HepG2 (cell line): ENCODE measurements around the gene COL9A3. TPM values are rescaled to one million over a fixed set of nuclear protein-coding genes. Genes with fewer than 3 reads are reported as not detected.

ENCODE experiments used
- GABPB1 ChIP-seq: IDR thresholded peaks from 2 replicates; pipeline ENCODE4 v1.6.1; 2016; ENCODE audit warnings: mild to moderate bottlenecking, missing genetic modification reagents, moderate library complexity, missing compliant biosample characterization
- HNF4A ChIP-seq: sonication (generic); formaldehyde crosslinking; IDR thresholded peaks from 2 replicates; pipeline ENCODE4 v1.4.0; 2020; ENCODE audit warnings: missing genetic modification reagents
- JDP2 ChIP-seq: sonication (generic); formaldehyde crosslinking; IDR thresholded peaks from 2 replicates; pipeline ENCODE4 v1.8.1; 2022; ENCODE audit warnings: missing genetic modification reagents, borderline replicate concordance
- PAXIP1 ChIP-seq: sonication (generic); formaldehyde crosslinking; conservative IDR thresholded peaks from 2 replicates; pipeline ENCODE4 v1.4.0; 2020; ENCODE audit warnings: mild to moderate bottlenecking, missing genetic modification reagents, moderate library complexity
- RARG ChIP-seq: sonication (generic); formaldehyde crosslinking; IDR thresholded peaks from 2 replicates; pipeline ENCODE4 v1.4.0; 2020; ENCODE audit warnings: low read depth, mild to moderate bottlenecking, missing genetic modification reagents
- SOX6 ChIP-seq, 2 experiments: fragments of 450-650 bp in 1 of 2; sonication (generic) in 1 of 2; formaldehyde crosslinking in 1 of 2; IDR thresholded peaks; 2 replicates each; pipeline versions ENCODE4 v1.4.0 to v1.6.1; 2017 to 2020; ENCODE audit warnings: antibody characterized with exemption in 1 of 2, mild to moderate bottlenecking in 1 of 2, missing genetic modification reagents in 1 of 2
- ZFY ChIP-seq: sonication (generic); formaldehyde crosslinking; IDR thresholded peaks from 2 replicates; pipeline ENCODE4 v1.4.0; 2020; ENCODE audit warnings: missing genetic modification reagents
- ZNF441 ChIP-seq: sonication (generic); formaldehyde crosslinking; IDR thresholded peaks from 2 replicates; pipeline ENCODE4 v1.7.0; 2021; ENCODE audit warnings: missing genetic modification reagents, borderline replicate concordance
- ZNF557 ChIP-seq: sonication (generic); formaldehyde crosslinking; IDR thresholded peaks from 2 replicates; pipeline ENCODE4 v1.4.0; 2020; ENCODE audit warnings: missing genetic modification reagents
- ZNF570 ChIP-seq: sonication (generic); formaldehyde crosslinking; IDR thresholded peaks from 2 replicates; pipeline ENCODE4 v1.4.0; 2020; ENCODE audit warnings: mild to moderate bottlenecking, missing genetic modification reagents, borderline replicate concordance
- ZNF589 ChIP-seq: sonication (generic); formaldehyde crosslinking; conservative IDR thresholded peaks from 2 replicates; pipeline ENCODE4 v1.8.0; 2022; ENCODE audit warnings: mild to moderate bottlenecking, moderate library complexity, missing genetic modification reagents
- polyA plus RNA-seq, 8 experiments: library from polyadenylated mRNA; depleted of rRNA in 3 of 8; stranded (reverse) in 7 of 8; unstranded in 1 of 8; fragments of >200 nt; fragmentation: Illumina TruSeq in 4 of 8; extraction: Trizol in 4 of 8; gene quantifications; 2 replicates each; pipeline versions ENCODE4 v1.2.1 to v1.2.3, GENCODE V29; 2011 to 2016; ENCODE audit warnings: low read depth in 4 of 8, missing spikeins in 1 of 8, mixed read lengths in 1 of 8; ENCODE audit not compliant: insufficient read depth in 1 of 8
- total RNA-seq, 5 experiments: library from RNA; depleted of rRNA; stranded (reverse); fragments of >200 nt; fragmentation: Illumina TruSeq; extraction: Trizol; gene quantifications; 2 replicates each; pipeline ENCODE4 v1.2.3, GENCODE V29; 2016; ENCODE audit warnings: low read depth in 1 of 5
- TF ChIP-seq, protein P1 (sequence below): sonication (generic); formaldehyde crosslinking; IDR thresholded peaks from 2 replicates; pipeline ENCODE4 v1.4.0; 2020; ENCODE audit warnings: missing genetic modification reagents, borderline replicate concordance
- TF ChIP-seq, protein P2 (sequence below): sonication (generic); formaldehyde crosslinking; IDR thresholded peaks from 2 replicates; pipeline ENCODE4 v1.4.0; 2020; ENCODE audit warnings: mild to moderate bottlenecking, missing genetic modification reagents, borderline replicate concordance

COL9A3 gene
- total and polyA plus RNA-seq, 2 of the 13 experiments (the other 11 are each of a cell fraction or from before 2014, with no cell fraction given): 155 to 204 TPM

DNA sequence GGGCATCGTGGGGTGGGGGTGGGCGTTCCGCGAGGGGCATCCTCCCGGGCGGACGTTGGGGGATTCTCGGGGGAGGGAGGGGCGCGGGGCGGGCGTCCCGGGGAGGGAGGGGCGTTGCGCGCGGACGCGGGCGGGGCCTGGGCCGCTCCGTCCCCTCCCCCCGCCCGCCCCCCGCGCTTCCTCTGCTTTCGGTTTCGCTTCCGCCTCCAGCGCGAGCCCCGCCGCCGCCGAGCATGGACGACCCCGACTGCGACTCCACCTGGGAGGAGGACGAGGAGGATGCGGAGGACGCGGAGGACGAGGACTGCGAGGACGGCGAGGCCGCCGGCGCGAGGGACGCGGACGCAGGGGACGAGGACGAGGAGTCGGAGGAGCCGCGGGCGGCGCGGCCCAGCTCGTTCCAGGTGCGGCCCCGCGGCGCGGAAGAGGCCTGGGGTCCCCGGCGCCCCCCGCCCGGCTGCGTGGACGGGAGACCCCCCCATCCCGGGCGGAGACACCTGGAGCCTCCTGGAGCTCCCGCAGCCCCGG is 12.2 kb upstream of the COL9A3 start, which contains the start of gene OGFR (continued):
- TF ChIP-seq ZNF589 (CRISPR knock-in tag): peak; percentile 89
- 0 out of 2 replicates have a peak, but pooled peaks have one; percentile 49 for TF ChIP-seq ZNF557 (CRISPR knock-in tag)
- TF ChIP-seq HNF4A (CRISPR knock-in tag): no peak
- TF ChIP-seq ZNF570 (CRISPR knock-in tag): no peak
- peak; percentile 79; the same call in 1 of the 2 replicates for TF ChIP-seq GABPB1 (CRISPR knock-in tag)
- no peak; the same call in 1 of the 2 replicates for TF ChIP-seq JDP2 (CRISPR knock-in tag)
- no peak for TF ChIP-seq SOX6 (IDR thresholded peaks at IDR 0.05)
- TF ChIP-seq SOX6 (CRISPR knock-in tag; IDR thresholded peaks at IDR 0.05): no peak
- TF ChIP-seq, protein P1, sequence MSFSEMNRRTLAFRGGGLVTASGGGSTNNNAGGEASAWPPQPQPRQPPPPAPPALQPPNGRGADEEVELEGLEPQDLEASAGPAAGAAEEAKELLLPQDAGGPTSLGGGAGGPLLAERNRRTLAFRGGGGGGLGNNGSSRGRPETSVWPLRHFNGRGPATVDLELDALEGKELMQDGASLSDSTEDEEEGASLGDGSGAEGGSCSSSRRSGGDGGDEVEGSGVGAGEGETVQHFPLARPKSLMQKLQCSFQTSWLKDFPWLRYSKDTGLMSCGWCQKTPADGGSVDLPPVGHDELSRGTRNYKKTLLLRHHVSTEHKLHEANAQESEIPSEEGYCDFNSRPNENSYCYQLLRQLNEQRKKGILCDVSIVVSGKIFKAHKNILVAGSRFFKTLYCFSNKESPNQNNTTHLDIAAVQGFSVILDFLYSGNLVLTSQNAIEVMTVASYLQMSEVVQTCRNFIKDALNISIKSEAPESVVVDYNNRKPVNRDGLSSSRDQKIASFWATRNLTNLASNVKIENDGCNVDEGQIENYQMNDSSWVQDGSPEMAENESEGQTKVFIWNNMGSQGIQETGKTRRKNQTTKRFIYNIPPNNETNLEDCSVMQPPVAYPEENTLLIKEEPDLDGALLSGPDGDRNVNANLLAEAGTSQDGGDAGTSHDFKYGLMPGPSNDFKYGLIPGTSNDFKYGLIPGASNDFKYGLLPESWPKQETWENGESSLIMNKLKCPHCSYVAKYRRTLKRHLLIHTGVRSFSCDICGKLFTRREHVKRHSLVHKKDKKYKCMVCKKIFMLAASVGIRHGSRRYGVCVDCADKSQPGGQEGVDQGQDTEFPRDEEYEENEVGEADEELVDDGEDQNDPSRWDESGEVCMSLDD (CRISPR knock-in tag): no peak
- TF ChIP-seq ZNF441 (CRISPR knock-in tag): peak; percentile 31; the same call in 1 of the 2 replicates
- no peak for TF ChIP-seq PAXIP1 (CRISPR knock-in tag)
- TF ChIP-seq, protein P2, sequence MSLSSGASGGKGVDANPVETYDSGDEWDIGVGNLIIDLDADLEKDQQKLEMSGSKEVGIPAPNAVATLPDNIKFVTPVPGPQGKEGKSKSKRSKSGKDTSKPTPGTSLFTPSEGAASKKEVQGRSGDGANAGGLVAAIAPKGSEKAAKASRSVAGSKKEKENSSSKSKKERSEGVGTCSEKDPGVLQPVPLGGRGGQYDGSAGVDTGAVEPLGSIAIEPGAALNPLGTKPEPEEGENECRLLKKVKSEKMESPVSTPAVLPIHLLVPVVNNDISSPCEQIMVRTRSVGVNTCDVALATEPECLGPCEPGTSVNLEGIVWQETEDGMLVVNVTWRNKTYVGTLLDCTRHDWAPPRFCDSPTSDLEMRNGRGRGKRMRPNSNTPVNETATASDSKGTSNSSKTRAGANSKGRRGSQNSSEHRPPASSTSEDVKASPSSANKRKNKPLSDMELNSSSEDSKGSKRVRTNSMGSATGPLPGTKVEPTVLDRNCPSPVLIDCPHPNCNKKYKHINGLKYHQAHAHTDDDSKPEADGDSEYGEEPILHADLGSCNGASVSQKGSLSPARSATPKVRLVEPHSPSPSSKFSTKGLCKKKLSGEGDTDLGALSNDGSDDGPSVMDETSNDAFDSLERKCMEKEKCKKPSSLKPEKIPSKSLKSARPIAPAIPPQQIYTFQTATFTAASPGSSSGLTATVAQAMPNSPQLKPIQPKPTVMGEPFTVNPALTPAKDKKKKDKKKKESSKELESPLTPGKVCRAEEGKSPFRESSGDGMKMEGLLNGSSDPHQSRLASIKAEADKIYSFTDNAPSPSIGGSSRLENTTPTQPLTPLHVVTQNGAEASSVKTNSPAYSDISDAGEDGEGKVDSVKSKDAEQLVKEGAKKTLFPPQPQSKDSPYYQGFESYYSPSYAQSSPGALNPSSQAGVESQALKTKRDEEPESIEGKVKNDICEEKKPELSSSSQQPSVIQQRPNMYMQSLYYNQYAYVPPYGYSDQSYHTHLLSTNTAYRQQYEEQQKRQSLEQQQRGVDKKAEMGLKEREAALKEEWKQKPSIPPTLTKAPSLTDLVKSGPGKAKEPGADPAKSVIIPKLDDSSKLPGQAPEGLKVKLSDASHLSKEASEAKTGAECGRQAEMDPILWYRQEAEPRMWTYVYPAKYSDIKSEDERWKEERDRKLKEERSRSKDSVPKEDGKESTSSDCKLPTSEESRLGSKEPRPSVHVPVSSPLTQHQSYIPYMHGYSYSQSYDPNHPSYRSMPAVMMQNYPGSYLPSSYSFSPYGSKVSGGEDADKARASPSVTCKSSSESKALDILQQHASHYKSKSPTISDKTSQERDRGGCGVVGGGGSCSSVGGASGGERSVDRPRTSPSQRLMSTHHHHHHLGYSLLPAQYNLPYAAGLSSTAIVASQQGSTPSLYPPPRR (CRISPR knock-in tag): 0 out of 2 replicates have a peak, but pooled peaks have one; percentile 30
- TF ChIP-seq ZFY: peak; percentile 85
- TF ChIP-seq RARG (CRISPR knock-in tag): no peak
